ENCODE measurements around the gene GPR39.

The GPR39 gene

DNA sequence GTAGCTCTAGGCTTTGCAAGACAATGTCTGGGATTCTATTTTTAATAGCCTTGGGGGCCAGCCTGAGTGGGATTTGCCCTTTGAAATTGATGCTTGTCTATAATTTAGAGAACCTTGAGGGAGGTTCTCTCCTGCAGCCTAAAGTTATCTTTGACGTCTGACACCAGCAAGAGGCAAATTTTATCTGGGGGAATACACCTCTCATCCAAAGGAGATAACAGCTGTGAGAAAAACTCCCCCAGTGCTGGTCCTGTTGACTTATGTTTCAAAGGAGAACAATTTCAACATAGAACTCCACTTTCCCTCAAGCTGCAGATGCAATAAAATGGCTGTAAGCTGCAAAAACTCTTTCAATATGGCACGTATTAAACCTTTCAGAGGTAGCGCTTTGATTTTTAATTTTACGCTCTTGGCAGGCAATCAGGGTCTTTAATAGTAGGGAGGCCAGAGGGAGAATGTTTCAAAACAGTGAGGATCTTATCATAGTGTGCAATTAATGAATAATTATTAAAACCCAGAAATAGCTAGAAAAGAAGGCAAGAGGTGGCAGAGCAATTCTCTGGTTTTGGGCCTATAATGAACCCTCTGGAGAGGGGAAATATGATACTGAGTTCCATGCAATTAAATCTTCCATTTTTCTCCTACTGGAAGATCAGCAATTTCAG, 191.0 kb downstream of the GPR39 start:
- no peak for DNase-seq

DNA sequence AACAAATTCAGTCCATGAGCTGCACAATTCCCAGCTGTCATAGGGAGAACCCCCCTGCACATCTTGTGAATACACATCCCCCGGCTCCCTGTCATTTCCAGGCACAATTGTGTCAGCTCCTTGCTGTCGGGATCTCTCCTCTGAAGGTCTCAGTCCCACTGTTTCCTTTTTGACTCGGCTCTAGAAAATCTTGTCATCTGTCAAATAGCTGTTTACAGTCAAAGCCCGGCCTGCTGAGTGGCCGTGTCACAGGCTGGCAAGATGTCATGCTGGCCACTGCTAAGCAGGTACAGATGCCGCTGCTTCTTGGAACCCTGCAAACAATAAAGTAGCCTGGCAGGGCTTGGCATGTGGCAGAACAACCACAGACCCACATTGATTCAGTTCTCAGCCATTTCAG, 191.7 kb downstream of the GPR39 start:
- DNase-seq = no peak

DNA sequence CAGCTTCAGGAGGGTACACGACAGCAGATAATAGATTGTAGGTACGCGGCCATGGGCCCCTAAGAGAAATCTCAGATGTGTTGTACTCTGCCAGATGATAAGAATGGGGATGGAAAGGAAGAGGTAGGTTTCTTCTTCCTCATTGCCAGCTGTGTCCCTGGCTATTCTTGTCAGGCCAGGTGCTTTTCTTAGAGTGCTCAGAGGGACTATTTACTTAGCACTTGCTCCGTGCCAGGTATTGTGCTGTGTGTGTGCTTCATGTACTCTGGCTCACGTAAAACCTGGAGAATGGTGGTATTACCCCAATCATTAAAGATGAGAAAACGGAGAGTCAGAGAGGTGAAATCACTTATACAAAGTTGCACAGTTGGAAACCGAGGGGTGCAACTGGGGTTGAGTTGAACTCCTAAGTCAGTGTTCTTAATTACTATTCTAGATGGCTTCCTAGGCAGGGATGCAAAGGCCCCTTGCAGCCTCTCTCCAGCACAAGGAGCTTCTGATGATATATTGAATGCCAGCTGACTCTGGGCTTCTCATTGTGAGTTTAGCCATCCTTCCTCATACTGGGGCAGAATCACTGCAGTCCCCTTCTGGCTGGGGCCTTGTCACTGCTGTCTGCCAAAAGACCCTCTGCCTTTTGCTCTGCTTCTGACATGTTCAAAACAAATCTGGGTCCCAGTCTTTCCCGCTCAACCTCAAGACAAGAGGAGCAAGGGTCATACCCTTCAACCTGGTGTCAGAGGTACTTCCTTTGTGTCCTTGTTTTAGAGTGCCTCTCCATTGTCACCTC, 192.7 kb downstream of the GPR39 start:
- DNase-seq = no peak

DNA sequence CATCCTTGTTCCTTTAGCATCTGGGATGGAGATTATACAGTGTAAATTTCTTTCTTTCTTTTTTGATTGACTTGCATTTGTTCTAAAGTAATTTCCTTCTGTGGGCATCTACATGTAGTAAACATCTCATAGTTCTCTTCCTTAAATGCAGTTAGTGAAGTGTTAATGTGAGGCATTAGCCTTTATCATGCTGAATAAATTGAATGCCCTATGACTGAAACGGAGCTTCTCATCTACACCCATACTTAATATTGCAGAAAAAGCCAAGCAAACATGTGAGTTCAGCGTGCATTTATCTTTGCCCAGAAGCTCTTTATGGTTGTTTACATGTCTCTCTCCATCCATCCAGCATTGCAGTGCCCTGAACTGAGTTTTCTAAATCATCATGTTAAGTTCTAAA, 195.1 kb downstream of the GPR39 start:
- no peak for DNase-seq

DNA sequence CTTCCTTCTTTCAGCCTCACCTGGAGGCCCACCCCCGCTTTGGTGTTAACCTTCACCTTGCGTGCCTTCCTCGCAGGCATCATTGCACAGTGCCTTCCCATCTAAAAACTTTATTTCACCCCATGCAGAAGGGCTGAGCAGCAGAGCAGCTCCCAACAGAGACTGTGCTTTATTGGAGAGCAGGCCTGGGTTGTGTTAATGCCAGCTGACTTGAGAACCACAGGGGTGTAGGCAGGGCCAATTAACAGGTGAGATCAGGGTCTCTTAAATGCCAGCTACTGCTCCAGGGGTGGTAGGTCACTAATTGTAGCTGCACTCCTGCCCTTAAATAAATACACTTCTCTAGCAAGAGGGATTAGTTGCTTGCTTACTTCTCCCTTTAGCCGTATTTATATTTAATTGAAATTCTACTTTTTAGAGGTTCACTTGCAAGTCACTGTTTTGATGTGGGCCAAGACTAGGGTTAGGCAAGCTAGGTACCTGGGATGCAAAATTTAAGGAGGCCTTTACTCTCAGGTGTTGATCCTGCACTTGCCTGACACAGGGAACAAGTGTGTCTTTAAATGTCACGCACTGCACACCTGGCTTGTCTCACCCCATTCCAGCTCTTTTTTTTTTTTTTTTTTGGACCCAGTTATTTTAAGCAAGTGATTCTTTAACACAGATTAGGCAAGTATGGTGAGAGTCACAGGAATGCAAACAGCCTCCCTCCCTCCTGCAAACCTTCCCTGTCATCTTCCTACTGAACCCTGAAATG, 198.9 kb downstream of the GPR39 start:
- no peak for DNase-seq

DNA sequence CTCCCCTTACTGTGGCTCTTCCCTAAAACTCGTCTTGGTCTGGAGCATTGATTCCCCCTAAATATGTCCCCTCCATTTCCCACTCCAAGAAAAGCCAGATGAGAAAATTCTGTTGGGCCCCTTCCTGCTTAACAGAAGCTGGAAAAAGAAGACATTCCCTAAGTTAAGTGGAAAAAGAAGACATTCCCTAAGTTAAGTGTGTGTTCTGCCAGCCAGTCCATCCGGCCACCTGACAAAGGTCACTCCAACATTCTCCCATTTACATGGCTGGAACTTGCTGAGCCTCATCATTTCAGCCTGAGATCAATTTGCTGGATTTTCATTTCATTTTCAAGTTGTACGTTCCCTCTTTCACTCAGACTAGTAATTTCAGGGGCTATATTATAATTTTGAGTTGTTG, 201.4 kb downstream of the GPR39 start:
- DNase-seq = no peak

DNA sequence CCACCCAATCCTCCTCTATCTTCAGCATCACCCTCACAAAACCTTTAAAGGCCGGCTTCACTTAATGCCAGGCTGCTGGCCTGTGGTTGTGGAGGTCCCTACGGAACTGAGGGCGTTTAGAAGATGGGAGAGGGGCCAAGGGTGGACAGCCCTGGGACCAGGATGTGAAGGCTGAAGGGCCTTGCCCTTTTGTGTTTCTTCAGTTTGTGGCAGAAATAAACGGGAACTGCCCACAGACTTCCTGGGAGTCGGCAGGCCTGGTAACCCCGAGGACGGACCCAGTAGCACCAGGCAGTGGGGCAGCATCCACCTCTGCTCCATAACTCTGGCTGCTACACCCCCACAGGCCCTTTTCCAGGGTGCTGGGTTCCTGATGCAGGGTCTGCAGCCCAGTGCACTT, 202.1 kb downstream of the GPR39 start:
- no peak for DNase-seq

DNA sequence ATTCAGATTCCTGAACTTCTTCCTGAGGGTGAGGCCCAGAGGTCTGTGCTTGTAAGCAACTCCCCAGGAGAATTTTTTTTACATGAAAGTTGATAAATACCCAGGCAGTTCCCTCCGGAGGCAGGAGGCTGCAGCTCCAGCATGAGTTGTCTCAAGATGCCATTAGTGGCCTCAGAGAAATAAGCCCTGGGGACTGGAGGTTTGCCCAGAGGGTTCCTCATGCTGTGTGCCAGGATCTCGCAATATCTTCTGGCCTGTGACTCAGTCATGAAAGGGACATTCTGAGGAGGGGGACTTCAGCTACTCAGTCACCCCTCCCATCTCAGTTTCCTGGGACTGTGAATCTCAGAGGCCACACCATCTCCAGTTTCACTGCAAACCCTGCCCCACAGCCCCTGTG, 203.5 kb downstream of the GPR39 start:
- no peak for DNase-seq

DNA sequence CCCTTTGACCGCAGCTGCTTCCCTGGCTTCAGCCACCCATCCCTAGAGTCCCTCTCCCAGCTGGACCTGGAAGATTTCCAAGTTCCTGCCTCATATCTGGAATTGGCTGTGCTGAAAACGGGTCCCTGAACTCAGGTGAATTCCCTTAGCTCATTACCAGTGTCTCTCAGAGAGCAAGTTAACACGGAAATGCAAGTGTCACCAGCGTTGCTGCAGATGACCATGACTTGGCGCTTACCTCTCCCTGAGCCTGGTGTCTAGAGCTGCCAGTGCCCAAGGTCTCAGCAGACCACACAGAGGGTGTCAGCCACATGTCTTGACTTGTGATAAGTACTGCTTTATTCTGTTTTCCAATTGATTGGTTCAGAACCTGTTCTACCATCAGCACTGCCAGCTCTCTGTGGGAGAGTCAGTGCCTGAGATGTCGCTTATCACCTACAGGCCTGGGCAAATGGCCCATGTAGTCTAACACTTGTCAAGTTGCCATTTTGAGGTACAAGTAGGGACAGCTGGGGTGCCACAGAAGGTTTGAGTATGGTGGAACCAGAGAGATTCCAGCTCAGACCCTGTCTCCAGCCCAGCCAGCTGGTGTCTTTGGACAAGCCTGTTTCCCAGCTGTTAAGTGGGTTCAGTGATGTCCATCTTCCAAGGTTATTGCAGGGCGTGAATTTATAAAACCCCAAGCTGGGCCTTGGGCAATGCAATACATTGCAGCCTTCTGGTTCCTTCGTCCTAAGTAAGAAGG, 204.7 kb downstream of the GPR39 start:
- no peak for DNase-seq

DNA sequence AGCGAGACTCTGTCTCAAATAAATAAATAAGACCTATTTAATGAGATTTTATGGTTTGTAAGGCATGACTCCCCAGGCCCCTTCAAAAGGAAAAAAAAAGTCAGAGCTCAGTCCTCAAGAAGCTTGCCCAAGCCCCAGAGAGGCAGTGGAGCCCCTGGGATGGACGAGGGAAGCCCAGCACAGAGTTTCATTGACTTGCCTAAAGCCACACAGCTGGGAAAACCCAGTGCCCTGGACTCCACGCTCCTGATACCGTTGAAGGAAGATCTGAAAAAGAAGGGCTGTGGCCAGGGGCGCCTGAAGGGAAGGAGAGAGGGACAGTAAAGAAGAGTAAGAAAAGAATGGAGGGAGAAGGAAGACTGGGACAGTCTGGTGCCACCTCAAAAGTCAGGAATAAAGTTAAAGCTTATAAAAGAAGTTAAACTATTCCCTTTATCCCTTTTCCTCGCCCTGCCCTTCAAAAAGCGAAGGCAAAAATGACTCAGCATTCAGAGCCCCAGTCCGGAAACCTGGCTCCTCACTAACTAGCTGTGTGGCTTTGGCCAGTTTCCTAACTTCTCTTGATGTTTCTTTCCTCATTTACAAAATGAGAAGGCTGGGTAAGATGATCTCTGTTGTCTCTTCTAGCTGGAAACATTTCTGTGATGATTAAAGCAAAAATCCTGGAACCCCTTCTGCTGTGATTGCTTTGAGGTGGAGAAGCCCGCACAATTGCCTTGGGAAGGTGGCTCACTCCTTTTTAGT, 206.7 kb downstream of the GPR39 start:
- no peak for DNase-seq

DNA sequence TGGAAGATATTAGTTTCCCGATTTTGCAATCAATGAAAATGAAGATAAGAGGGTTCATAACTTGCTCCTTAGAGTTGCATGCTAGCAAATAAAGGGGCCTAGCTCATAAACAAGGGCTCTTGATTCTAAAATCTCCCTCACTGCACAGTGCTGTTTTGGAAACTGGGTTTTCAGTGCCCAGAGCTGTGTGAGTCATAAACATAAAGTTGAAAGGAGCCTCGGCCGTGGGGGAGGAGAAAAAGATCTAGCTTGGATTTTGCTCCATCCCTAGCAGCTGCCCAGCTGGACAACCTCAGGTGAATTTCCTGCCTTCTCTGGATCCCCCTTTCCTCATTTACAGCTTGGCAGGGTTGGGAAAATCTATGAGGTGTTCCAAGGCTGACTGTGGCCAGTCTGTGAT, 210.9 kb downstream of the GPR39 start:
- DNase-seq = no peak

DNA sequence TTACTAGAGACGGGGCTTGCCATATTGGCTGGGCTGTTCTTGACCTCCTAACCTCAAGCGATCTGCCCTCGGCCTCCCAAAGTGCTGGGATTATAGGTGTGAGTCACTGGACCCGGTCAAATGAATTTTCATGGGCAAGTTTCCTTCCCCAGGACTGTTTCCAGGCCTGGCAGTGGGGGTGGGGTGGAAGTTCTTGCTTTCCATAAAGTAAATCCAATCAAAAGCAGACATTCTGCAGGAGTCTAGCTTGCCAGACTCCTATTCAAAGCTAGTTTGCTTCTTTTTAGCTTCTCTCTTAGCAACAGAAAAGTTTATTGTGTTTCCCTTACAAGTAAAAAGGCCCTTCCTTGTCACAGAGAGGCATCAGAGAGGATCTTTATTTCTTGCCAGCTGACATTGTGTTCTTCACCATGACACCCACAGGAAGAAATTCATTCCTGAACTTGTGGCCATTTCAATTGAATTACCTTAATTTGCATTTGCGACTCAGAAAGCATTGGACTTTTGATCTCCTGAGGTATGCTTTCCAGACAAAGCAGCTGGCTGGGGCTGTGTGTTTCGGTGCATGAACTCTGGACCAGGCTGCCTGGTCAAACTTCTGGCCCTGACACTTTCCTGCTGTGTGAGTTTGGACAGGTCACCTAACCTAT, 215.5 kb downstream of the GPR39 start:
- DNase-seq = no peak

DNA sequence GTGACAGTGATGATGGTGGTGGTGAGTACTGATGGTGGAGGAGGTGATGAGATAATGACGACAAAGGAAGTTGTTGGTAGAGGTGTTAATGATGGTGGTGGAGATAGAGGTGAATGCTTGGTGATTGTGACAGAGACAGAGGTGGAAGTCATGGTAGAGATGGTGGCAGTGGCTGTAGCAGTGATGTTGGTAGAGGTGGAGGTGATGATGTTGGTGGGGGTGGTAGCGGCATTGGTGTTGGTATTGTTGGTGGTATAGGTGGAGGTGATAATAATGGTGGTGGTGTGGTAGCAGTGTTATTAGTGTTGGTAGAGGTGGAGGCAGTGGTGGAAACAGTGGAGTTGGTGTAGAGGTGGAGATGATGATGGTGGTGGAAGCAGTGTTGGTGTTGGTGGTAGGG, 217.0 kb downstream of the GPR39 start:
- DNase-seq = no peak

DNA sequence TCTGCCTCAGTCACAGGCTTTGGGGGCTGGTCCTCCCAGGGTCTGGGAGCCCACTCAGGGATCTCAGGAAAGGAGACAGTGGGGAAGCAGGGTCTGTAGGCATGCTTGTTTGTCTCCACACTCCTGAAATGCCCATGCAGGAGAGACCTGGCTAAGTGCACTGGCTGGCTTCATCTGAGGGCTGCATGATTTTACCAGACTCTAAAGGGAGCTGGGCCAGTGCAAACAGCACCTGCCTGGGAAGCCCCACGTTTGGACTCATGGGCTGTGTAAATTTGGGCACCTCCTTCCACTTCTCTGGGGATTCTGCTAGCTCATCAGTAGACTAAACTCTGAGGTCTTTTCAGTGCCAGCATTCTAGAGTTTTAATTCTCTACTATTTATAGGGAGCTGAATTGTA, 219.7 kb downstream of the GPR39 start:
- no peak for DNase-seq

DNA sequence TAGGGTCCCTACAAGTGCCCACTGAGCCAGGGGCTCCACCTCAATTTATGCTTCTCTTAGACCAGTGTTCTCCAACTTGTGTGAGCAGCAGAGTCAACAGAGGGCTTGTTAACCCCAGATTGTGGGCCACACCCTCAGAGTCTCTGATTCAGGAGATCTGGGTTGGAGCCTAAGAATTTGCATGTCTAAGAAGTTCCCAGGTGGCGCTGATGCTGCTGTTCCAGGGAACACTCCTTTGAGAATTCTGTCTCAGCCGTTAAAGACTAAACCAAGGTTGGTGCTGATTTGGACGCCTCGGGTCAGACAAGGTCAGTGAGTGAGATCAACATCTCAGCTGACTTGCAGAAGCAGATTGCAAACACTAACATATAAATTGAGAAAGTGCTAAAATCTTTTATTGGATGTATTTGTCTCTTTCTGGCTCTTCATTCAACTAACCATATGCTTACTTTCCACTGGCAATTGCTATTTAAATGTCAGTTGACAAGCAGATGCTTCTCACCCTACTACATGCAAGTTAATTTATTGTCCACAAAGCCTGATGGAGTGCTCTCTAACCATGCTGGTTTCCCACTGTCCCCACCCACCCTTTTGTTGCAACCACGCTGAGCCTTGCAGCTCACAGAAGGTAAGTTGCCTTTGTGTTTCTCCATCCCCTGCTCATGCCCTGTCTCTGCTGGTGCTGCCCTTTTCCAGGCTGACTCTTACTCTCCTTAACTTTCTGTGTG, 221.9 kb downstream of the GPR39 start:
- DNase-seq = no peak

DNA sequence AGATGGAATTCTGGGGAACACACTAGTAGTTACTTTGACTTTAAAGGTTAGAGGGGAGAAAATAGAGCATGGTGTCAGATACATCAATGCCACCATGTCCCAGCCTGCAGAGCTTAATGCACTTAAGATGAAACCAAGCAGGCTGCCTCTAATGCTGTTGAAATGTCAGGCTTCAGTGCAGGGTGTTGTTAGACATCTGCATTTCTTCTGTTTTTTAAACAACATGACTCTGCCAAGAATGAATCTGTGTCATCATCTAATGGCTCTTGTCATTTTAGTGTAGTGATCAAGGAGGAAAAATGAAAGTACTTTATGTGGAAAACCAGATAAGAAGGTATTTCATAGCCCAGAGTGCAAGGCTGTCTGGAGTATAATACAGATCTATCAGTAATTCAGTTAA, 223.5 kb downstream of the GPR39 start:
- DNase-seq = no peak

DNA sequence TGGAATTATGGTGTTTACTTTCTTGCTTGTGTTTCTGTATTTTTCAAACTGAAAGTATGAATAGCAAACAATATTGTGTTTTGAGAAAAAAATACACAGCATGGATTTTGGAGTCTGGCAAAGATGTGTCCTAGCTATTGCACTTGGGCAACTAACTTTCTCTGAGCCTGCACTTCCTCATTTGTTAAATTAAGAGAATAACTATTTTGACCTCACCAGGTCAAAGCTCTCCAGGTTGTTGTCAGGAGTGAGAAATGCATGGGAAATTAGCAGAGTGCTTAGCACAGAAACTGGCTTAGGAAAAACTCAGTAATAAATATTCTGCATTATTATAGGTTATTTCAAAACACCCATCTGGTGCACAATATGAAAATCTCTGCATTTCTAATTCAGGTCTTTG, 225.2 kb downstream of the GPR39 start:
- DNase-seq = no peak

DNA sequence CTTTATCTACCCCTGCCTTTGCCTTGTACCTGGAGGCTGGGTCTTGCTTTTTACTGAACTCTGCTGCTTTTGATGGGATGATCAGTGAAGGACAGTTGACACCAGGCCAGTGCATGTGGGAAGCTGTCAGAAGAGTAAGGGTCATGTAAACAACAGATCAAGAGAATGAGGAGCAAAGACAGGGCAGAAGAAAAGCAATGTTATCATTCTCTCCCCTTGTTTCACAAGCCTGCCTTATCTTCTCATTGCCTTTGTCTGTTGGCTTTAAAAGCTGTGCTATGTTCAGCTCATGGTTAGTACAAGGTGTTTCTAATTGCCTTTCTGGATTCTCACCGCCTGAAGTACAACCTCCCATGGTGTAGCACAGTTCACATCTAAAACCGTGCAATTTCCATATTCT, 225.8 kb downstream of the GPR39 start:
- no peak for DNase-seq

DNA sequence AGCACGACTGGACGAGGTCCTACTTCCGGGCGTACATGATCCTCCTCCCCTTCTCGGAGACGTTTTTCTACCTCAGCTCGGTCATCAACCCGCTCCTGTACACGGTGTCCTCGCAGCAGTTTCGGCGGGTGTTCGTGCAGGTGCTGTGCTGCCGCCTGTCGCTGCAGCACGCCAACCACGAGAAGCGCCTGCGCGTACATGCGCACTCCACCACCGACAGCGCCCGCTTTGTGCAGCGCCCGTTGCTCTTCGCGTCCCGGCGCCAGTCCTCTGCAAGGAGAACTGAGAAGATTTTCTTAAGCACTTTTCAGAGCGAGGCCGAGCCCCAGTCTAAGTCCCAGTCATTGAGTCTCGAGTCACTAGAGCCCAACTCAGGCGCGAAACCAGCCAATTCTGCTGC, 228.6 kb downstream of the GPR39 start:
- DNase-seq = no peak

DNA sequence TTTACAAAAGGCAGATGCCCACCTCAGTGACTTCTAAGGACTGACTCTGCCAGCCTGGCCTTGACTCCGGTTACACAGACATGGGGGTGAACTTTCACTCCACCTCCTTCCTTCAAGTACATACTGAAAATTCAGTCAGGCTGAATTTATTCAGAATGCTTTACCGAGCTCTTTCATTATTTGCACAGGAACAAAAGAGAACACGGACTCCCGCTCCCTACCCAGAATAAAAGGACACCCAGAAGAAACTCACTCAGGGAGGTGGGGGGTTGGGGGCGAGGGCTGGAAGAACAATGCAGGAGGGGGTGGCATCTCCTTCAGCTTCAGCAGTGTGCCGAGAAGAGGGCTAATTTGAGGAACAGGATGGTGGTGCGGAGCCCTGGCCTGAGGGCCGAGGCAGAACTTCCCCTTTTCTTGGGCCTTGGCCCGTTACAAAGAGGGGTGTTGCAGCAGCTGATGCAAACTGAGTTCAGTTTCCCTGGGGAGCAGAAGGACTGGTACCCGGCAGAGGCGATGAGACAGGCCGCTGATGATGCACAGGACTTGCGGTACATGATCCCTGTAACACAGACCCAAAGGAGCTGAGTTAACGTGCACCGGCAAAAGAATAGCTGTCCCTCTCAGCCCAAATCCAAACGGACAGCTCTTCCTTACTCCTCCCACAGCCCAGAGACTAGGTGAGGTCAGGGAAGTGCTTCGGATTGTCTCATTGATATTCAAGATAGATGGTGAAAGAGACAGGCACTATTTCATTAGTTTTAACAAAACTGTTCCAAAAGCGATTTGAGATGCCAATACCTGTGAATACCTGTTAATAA, 229.3 kb downstream of the GPR39 start:
- no peak for DNase-seq
